Measurements from ENCODE around the gene NSFL1C. TPM values are rescaled to one million over a fixed set of nuclear protein-coding genes. Genes with fewer than 3 reads are reported as not detected.

The NSFL1C gene
- total RNA-seq, 1 experiment from 2014 or later, result 44.1 TPM

GRCh38 chr20:1460275-1460674 is 6.4 kb downstream of the NSFL1C start:
- no peak for DNase-seq (ENCODE audit: low read depth)

- DNase-seq (ENCODE audit: low read depth), result no peak
Observed at GRCh38 chr20:1457992-1458391, 8.7 kb downstream of the NSFL1C start.

- no peak for DNase-seq (ENCODE audit: low read depth)
Observed at GRCh38 chr20:1456300-1456699, 10.3 kb downstream of the NSFL1C start.

GRCh38 chr20:1450926-1451491 is 15.6 kb downstream of the NSFL1C start:
- DNase-seq (ENCODE audit: low read depth), result no peak

- no peak for DNase-seq (ENCODE audit: low read depth)
Observed at GRCh38 chr20:1449370-1449769, 17.3 kb downstream of the NSFL1C start.

- DNase-seq (ENCODE audit: low read depth), result no peak
Observed at GRCh38 chr20:1448081-1448620, 18.5 kb downstream of the NSFL1C start.

- no peak for DNase-seq (ENCODE audit: low read depth)
Observed at GRCh38 chr20:1446536-1446935, 20.1 kb downstream of the NSFL1C start.

GRCh38 chr20:1443085-1443484 is 23.6 kb downstream of the NSFL1C start:
- DNase-seq (ENCODE audit: low read depth), result no peak

- no peak for DNase-seq (ENCODE audit: low read depth)
Observed at GRCh38 chr20:1442304-1442703, 24.3 kb downstream of the NSFL1C start.

GRCh38 chr20:1441133-1441532 is 25.5 kb downstream of the NSFL1C start:
- no peak for DNase-seq (ENCODE audit: low read depth)

GRCh38 chr20:1440024-1440423 is 26.6 kb downstream of the NSFL1C start:
- peak; percentile 42 for DNase-seq (ENCODE audit: low read depth)

- DNase-seq (ENCODE audit: low read depth), result no peak
Observed at GRCh38 chr20:1438361-1438760, 28.3 kb downstream of the NSFL1C start.

- DNase-seq (ENCODE audit: low read depth), result peak; percentile 79
Observed at GRCh38 chr20:1437235-1437904, 29.3 kb downstream of the NSFL1C start.

GRCh38 chr20:1436263-1436662 is 30.4 kb downstream of the NSFL1C start:
- no peak for DNase-seq (ENCODE audit: low read depth)

- DNase-seq (ENCODE audit: low read depth), result no peak
Observed at GRCh38 chr20:1435337-1435699, 31.3 kb downstream of the NSFL1C start.

GRCh38 chr20:1434571-1435336 is 31.9 kb downstream of the NSFL1C start:
- peak; percentile 98 for DNase-seq (ENCODE audit: low read depth)

- DNase-seq (ENCODE audit: low read depth), result no peak
Observed at GRCh38 chr20:1431158-1431557, 35.5 kb downstream of the NSFL1C start.

GRCh38 chr20:1430004-1430451 is 36.6 kb downstream of the NSFL1C start:
- DNase-seq (ENCODE audit: low read depth), result peak; percentile 24

- DNase-seq (ENCODE audit: low read depth), result no peak
Observed at GRCh38 chr20:1429143-1429728, 37.4 kb downstream of the NSFL1C start.

GRCh38 chr20:1427457-1428054 is 39.1 kb downstream of the NSFL1C start:
- peak; percentile 58 for DNase-seq (ENCODE audit: low read depth)

- DNase-seq (ENCODE audit: low read depth), result no peak
Observed at GRCh38 chr20:1426231-1426849, 40.3 kb downstream of the NSFL1C start.
